Measurements from ENCODE around the gene SOX3. TPM values are rescaled to one million over a fixed set of nuclear protein-coding genes. Genes with fewer than 3 reads are reported as not detected.

SOX3 gene
- total and polyA plus RNA-seq, 4 donors: not detected

GRCh38 chrX:140510895-140511295 lies 6.0 kb upstream of the SOX3 start:
- Histone ChIP-seq H3K9me3 (ENCODE audit: control insufficient read depth in 4 of 4, low read length in 3 of 4) (peaks cover 0 to 3% (median 0%) of the 10 kb centered on the region in 4 donors), H3K36me3 (ENCODE audit: control insufficient read depth in 4 of 4, insufficient read depth in 3 of 4, low read depth in 1 of 4, low read length in 3 of 4) (no peaks in the 10 kb centered on the region), H3K4me3 (ENCODE audit: low read depth in 1 of 3, low read length in 3 of 3) (no peak overlapping the region), H3K4me1 (ENCODE audit: control insufficient read depth in 4 of 4, insufficient read depth in 4 of 4, low read length in 3 of 4) (peaks cover 0 to 4% (median under 1%) of the 10 kb centered on the region in 4 donors), H3K9ac (ENCODE audit: low read depth in 1 of 2, low read length in 2 of 2) (no peak overlapping the region), H3K27ac (ENCODE audit: low read depth in 1 of 2, low read length in 2 of 2) (no peak overlapping the region), H3K27me3 (ENCODE audit: control insufficient read depth in 4 of 4, insufficient read depth in 4 of 4, low read length in 3 of 4) (peaks cover 0 to 15% (median 0%) of the 10 kb centered on the region in 4 donors)
- no peak for TF ChIP-seq SP1 (IDR thresholded peaks at IDR 0.05)
- no peak for TF ChIP-seq NR2F2 (IDR thresholded peaks at IDR 0.05)
- TF ChIP-seq GABPA (IDR thresholded peaks at IDR 0.05 in 1 of 2, conservative IDR thresholded peaks at IDR 0.05 in 1 of 2): no peak
- TF ChIP-seq FOXA2 (IDR thresholded peaks at IDR 0.05): no peak
- TF ChIP-seq RAD21 (IDR thresholded peaks at IDR 0.05): no peak
- TF ChIP-seq, protein P1, sequence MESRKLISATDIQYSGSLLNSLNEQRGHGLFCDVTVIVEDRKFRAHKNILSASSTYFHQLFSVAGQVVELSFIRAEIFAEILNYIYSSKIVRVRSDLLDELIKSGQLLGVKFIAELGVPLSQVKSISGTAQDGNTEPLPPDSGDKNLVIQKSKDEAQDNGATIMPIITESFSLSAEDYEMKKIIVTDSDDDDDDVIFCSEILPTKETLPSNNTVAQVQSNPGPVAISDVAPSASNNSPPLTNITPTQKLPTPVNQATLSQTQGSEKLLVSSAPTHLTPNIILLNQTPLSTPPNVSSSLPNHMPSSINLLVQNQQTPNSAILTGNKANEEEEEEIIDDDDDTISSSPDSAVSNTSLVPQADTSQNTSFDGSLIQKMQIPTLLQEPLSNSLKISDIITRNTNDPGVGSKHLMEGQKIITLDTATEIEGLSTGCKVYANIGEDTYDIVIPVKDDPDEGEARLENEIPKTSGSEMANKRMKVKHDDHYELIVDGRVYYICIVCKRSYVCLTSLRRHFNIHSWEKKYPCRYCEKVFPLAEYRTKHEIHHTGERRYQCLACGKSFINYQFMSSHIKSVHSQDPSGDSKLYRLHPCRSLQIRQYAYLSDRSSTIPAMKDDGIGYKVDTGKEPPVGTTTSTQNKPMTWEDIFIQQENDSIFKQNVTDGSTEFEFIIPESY (IDR thresholded peaks at IDR 0.05): no peak
- no peak for TF ChIP-seq REST (IDR thresholded peaks at IDR 0.05)
- no peak for TF ChIP-seq ATF3 (IDR thresholded peaks at IDR 0.05)
- TF ChIP-seq FOXA1 (IDR thresholded peaks at IDR 0.05): no peak
- TF ChIP-seq HNF4A (conservative IDR thresholded peaks at IDR 0.05): no peak
- TF ChIP-seq YY1 (IDR thresholded peaks at IDR 0.05): no peak
- TF ChIP-seq HNF4G (IDR thresholded peaks at IDR 0.05): no peak
- no peak for TF ChIP-seq EGR1 (IDR thresholded peaks at IDR 0.05; ENCODE audit: low read depth in 2 of 2)
- TF ChIP-seq JUND (IDR thresholded peaks at IDR 0.05): no peak
- TF ChIP-seq TAF1 (conservative IDR thresholded peaks at IDR 0.05): no peak
- TF ChIP-seq RXRA (IDR thresholded peaks at IDR 0.05): no peak
- TF ChIP-seq MAX (IDR thresholded peaks at IDR 0.05): no peak
- TF ChIP-seq, protein P2, sequence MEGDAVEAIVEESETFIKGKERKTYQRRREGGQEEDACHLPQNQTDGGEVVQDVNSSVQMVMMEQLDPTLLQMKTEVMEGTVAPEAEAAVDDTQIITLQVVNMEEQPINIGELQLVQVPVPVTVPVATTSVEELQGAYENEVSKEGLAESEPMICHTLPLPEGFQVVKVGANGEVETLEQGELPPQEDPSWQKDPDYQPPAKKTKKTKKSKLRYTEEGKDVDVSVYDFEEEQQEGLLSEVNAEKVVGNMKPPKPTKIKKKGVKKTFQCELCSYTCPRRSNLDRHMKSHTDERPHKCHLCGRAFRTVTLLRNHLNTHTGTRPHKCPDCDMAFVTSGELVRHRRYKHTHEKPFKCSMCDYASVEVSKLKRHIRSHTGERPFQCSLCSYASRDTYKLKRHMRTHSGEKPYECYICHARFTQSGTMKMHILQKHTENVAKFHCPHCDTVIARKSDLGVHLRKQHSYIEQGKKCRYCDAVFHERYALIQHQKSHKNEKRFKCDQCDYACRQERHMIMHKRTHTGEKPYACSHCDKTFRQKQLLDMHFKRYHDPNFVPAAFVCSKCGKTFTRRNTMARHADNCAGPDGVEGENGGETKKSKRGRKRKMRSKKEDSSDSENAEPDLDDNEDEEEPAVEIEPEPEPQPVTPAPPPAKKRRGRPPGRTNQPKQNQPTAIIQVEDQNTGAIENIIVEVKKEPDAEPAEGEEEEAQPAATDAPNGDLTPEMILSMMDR (IDR thresholded peaks at IDR 0.05; ENCODE audit: low read depth, low read length, missing input control): no peak
- WGBS: 12% methylated on average over 42 of the region's 42 CpGs
- no peak for DNase-seq (ENCODE audit: low spot score)
